Loucy (cell line): ENCODE results near the gene DLG2.

Source experiments
- H2AFZ ChIP-seq: fragments of 200-600 bp; sonication (generic); 2 replicates; pipeline ENCODE4 v1.6.0; 2016; ENCODE audit warnings: antibody characterized with exemption, mild to moderate bottlenecking, low read length, moderate library complexity
- H3F3A ChIP-seq: fragments of 200-600 bp; 2 replicates; pipeline ENCODE4 v1.6.0; 2016; ENCODE audit warnings: antibody characterized with exemption, low read depth, mild to moderate bottlenecking
- H3K27me3 ChIP-seq: fragments of 200-600 bp; sonication (generic); 2 replicates; pipeline ENCODE4 v1.6.1; 2014; ENCODE audit warnings: low read length, mild to moderate bottlenecking; ENCODE audit not compliant: insufficient read depth, poor library complexity, severe bottlenecking
- H3K36me3 ChIP-seq: fragments of 200-600 bp; sonication (generic); 2 replicates; pipeline ENCODE4 v1.6.1; 2016; ENCODE audit warnings: low read length; ENCODE audit not compliant: insufficient read depth
- H3K4me1 ChIP-seq: fragments of 200-600 bp; sonication (generic); 2 replicates; pipeline ENCODE4 v1.5.1; 2014; ENCODE audit warnings: low read length, mild to moderate bottlenecking; ENCODE audit not compliant: insufficient read depth, poor library complexity, severe bottlenecking
- H3K4me2 ChIP-seq: fragments of 200-600 bp; sonication (generic); 2 replicates; pipeline ENCODE4 v1.6.0; 2014; ENCODE audit warnings: antibody characterized with exemption, low read length, low read depth, mild to moderate bottlenecking; ENCODE audit not compliant: poor library complexity, severe bottlenecking
- H3K4me3 ChIP-seq: fragments of 200-600 bp; sonication (generic); 2 replicates; pipeline ENCODE4 v1.5.1; 2014; ENCODE audit warnings: low read length, mild to moderate bottlenecking, mixed read lengths; ENCODE audit not compliant: poor library complexity, severe bottlenecking
- H3K79me2 ChIP-seq: fragments of 200-600 bp; sonication (generic); 2 replicates; pipeline ENCODE4 v1.6.1; 2014; ENCODE audit warnings: low read length; ENCODE audit not compliant: insufficient read depth
- H3K9ac ChIP-seq: fragments of 200-600 bp; sonication (generic); 2 replicates; pipeline ENCODE4 v1.6.0; 2014; ENCODE audit warnings: mild to moderate bottlenecking, low read depth, low read length, moderate library complexity; ENCODE audit not compliant: poor library complexity, severe bottlenecking
- H3K9me2 ChIP-seq: fragments of 200-600 bp; sonication (generic); replicated peaks from 2 replicates; pipeline ENCODE4 v1.6.1; 2016; ENCODE audit warnings: low read depth, low read length, mixed read lengths
- H3K9me3 ChIP-seq: fragments of 200-600 bp; sonication (generic); 2 replicates; pipeline ENCODE4 v1.6.1; 2014; ENCODE audit warnings: mild to moderate bottlenecking, antibody characterized with exemption, low read length, low read depth; ENCODE audit not compliant: insufficient read depth
- H4K20me1 ChIP-seq: fragments of 200-600 bp; sonication (generic); 2 replicates; pipeline ENCODE4 v1.6.0; 2014; ENCODE audit warnings: antibody characterized with exemption, low read length, mild to moderate bottlenecking; ENCODE audit not compliant: insufficient read depth, poor library complexity, severe bottlenecking
- EZH2phosphoT487 ChIP-seq: fragments of 200-600 bp; IDR thresholded peaks from 2 replicates; pipeline ENCODE4 v1.6.1; 2018; ENCODE audit warnings: antibody characterized with exemption, mild to moderate bottlenecking, moderate library complexity, borderline replicate concordance
- TF ChIP-seq, protein P1 (sequence below): fragments of 200-600 bp; sonication (generic); conservative IDR thresholded peaks from 2 replicates; pipeline ENCODE4 v1.5.1; 2014; ENCODE audit warnings: mild to moderate bottlenecking, antibody characterized with exemption, low read length

The DLG2 gene

DNA sequence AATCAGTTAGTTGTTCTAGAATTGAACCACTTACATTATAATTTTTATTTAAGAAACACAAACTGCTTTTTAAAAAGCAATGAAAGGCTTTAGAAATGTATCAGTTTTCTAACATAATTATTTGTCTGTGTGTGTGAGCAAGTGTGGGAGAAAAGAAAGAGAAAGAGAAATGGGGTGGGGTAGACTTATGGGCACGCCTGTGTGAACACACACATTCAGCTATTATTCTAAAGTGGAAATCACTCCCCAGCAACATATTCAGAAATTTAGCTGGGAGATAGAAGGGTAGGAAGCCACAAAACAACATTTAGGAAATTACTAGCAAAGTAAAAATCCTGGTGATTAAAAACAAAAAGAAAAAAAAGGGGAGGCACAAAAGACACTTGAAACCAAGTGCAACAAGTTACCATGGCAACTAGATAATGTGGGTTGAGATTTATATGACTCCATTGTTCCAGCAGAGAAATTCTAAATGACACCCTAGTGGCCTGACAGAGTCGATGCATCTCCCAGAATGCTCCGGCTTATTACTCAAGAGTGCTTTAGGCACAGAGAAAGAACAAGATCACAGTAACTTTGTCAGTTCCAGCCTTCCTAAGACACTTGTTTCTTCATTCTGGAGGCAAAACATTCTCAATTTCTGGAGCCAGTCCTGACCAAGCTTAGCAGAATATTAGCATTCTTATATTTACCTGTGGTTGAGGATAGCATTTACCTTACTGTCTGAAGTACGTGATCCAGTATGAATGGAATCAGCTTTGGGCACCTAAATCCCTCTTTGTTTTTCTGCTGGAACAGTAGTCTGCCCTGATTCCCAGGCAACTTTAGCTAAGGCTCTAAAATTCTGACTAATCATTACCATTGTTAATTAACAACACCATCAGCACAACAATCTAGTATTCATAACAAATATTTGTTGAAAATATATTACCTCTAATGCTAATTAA is 444.4 kb downstream of the DLG2 start:
- no peaks in the 10 kb centered on the region for H3K27me3 ChIP-seq
- TF ChIP-seq EZH2phosphoT487 = no peak
- TF ChIP-seq, protein P1, sequence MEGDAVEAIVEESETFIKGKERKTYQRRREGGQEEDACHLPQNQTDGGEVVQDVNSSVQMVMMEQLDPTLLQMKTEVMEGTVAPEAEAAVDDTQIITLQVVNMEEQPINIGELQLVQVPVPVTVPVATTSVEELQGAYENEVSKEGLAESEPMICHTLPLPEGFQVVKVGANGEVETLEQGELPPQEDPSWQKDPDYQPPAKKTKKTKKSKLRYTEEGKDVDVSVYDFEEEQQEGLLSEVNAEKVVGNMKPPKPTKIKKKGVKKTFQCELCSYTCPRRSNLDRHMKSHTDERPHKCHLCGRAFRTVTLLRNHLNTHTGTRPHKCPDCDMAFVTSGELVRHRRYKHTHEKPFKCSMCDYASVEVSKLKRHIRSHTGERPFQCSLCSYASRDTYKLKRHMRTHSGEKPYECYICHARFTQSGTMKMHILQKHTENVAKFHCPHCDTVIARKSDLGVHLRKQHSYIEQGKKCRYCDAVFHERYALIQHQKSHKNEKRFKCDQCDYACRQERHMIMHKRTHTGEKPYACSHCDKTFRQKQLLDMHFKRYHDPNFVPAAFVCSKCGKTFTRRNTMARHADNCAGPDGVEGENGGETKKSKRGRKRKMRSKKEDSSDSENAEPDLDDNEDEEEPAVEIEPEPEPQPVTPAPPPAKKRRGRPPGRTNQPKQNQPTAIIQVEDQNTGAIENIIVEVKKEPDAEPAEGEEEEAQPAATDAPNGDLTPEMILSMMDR = peak; percentile 63
- no peak overlapping the region for H3K4me2 ChIP-seq
- H3K36me3 ChIP-seq = no peaks in the 10 kb centered on the region
- H3K9ac ChIP-seq = no peak overlapping the region
- H3K4me1 ChIP-seq = no peaks in the 10 kb centered on the region
- no peaks in the 10 kb centered on the region for H4K20me1 ChIP-seq
- H3K79me2 ChIP-seq = no peaks in the 10 kb centered on the region
- H3K9me3 ChIP-seq = no peaks in the 10 kb centered on the region
- no peak overlapping the region for H3K4me3 ChIP-seq
- no peak overlapping the region for H2AFZ ChIP-seq
- no peaks in the 10 kb centered on the region for H3F3A ChIP-seq
- no peaks in the 10 kb centered on the region for H3K9me2 ChIP-seq

DNA sequence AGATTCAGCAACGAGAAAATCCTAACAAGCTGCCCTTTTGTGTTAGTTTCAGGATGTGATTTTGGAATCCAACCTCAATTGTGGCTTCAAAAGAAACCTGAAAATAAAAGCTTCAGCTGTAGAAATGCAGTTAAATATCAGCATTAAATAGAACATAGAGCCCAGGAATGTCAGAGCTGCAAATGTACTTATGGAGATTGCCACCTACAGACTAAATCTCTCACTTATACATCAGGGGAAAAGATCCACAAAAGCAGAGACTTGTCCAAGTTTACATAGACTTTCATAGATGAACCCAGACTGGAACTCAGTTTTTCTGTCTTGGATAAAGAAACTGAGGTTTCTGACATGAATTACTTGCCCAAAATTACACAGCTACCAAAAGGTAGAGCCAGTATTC is 446.6 kb downstream of the DLG2 start:
- Histone ChIP-seq H3K9me2 (no peaks in the 10 kb centered on the region), H3K36me3 (no peaks in the 10 kb centered on the region), H3K4me1 (no peaks in the 10 kb centered on the region), H4K20me1 (no peaks in the 10 kb centered on the region), H3F3A (no peaks in the 10 kb centered on the region), H3K9ac (no peak overlapping the region), H3K79me2 (no peaks in the 10 kb centered on the region), H3K4me2 (no peak overlapping the region), H3K9me3 (no peaks in the 10 kb centered on the region), H3K27me3 (no peaks in the 10 kb centered on the region), H3K4me3 (no peak overlapping the region), H2AFZ (no peak overlapping the region)
- TF ChIP-seq, protein P1 = no peak
- TF ChIP-seq EZH2phosphoT487 = no peak

- Histone ChIP-seq H4K20me1 (no peaks in the 10 kb centered on the region), H3K79me2 (no peaks in the 10 kb centered on the region), H2AFZ (no peak overlapping the region), H3K9me2 (no peaks in the 10 kb centered on the region), H3K9ac (no peak overlapping the region), H3K4me3 (no peak overlapping the region), H3K4me1 (no peaks in the 10 kb centered on the region), H3F3A (no peaks in the 10 kb centered on the region), H3K4me2 (no peak overlapping the region), H3K36me3 (no peaks in the 10 kb centered on the region), H3K27me3 (no peaks in the 10 kb centered on the region), H3K9me3 (no peaks in the 10 kb centered on the region)
- TF ChIP-seq, protein P1 = no peak
- no peak for TF ChIP-seq EZH2phosphoT487
Measured at GRCh38 chr11:85171648-85172257, 455.4 kb downstream of the DLG2 start.
